ENCODE data around the gene SUPT4H1.

SUPT4H1 gene

DNA sequence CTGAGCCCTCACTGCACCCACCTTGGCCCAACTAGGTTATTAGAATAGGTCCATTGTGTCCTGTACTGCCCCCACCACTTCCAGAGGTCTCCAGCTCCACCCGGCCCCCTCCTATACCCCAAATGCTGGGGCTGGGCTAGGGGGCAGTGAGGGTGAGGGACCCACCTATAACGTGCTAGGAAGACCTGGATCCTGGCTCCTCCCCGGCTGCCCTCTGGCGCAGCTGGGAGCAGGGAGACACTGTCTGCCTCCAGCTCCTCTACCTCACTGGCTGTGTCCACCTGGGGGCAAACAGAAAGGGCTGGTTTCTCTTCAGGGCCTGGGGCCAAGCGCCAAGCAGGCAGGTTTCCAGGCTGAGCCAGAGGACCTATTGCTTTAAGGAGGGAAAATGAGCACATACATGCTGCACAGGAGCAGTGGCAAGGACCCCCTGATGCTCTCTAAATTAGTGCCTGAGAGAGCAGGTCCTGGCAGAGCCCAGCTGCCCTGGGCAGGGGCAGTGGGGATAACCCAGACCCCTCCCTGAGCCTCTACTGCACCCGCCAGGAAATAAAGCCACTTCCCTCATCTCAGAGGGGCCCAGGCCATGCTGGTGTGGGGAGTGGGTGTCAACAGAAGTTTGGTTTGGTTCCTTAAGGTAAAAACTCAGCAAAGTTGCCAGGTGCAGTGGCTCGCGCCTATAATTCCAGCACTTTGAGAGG lies 35.6 kb downstream of the SUPT4H1 start:
- DNase-seq: no peak

DNA sequence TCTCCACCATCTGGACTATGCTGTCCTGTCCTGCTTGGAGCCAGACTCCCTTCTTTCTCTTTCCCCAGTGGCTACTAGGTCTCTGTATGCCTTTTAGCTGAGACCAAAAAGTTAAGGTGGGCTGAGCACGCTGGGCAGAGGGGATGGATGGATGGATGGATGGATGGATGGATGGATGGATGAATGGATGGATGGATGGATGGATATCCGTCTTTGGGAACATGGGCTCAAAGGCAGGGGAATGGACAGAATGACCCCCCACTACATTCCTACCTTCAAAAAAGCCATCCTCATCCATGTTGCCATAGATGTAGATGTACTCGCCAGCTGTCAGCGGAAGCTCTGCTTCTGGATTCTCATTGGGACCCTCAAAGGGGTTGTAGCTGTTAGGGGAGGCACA lies 36.3 kb downstream of the SUPT4H1 start:
- DNase-seq: no peak

DNA sequence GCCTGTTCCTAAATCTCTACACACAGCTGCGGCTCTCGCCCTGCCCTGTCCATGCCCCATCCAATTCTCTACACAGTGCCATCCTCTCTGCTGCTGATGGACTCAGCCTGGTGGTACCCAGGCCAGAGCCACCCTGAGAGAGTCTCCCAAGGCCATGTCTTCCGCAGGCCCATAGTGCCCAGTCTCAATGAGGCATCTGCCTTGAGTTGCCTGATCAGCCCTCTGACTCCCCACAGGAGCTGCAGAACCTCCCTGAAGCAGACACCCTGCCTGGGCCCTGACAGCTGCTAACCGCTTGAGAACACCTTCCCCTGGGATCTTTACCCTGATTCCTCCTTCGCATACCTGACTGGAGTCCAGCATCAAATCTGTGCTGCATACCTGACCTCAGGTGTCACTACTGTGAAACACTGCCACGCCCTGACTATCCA lies 36.7 kb downstream of the SUPT4H1 start:
- no peak for DNase-seq

GRCh38 chr17:58314706-58315015 lies 37.3 kb downstream of the SUPT4H1 start:
- no peak for DNase-seq

GRCh38 chr17:58313815-58314705 lies 37.9 kb downstream of the SUPT4H1 start:
- DNase-seq: no peak

DNA sequence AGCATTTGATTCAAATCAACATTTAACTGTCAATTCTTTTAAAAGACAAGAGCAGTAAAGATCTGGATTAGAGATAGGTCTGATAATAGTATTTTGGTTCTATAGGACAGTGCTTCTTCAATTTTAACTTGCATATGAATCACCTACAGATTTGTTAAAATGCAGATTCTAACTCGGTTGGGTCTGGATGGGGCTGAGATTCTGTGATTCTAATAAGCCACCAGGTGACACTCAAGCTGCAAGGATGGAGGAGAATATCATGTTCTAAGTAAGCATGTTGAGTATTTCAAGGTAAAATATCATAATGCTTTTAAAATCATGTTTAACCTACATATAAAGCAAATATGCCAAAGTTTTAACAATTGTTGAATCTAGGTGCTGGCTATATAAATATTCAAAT lies 39.2 kb downstream of the SUPT4H1 start:
- no peak for DNase-seq

GRCh38 chr17:58312021-58312630 lies 39.9 kb downstream of the SUPT4H1 start:
- DNase-seq: no peak

- no peak for DNase-seq
These were observed 40.5 kb downstream of the SUPT4H1 start for GRCh38 chr17:58311429-58311894.

GRCh38 chr17:58310511-58311428 lies 41.2 kb downstream of the SUPT4H1 start:
- no peak for DNase-seq

- no peak for DNase-seq
These were observed 42.1 kb downstream of the SUPT4H1 start for GRCh38 chr17:58309918-58310259.

DNA sequence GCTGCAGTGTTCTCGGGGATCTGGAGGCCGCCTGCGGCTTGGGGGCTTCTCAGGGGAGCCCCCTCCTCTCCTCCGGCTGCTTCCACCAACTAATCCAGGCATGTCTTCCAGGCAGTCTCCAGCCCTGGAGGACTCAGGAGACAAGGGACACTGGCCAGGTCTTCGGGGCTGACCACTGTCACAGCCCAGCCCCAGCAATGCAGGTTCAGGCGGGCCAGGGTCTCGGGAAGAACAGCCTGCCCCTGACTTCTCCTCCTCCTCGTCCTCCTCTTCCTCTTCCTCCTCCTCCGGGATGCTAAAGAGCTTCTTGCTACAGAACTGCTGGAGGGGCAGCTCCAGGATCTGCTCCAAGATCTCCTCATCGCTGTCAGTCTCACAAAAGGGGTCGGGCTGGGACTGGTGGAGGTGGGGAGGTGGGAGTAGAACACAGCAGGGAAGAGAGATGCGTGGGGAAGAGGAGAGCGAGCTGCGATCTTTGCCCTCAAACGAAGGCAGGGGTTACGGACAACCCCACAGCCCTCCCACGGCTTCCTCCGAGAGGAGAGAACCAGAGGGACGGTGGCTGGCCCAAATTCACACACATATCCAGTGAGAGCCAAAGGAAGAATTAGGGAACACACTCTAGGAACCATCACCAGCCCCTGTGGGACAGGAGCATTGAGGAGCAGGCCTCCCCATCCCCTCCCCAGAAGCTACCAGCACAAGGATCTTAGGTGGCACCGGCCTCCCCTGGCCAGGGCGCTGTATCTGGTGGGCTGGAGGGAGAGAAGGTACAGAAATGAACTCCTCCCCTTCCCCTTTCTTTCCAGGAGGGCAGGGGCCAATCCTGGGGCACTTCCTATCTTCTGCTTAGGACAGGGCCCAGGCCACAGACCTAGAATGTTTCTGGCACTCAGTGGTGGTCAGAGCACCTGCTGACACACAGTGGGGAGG lies 42.8 kb downstream of the SUPT4H1 start:
- no peak for DNase-seq

GRCh38 chr17:58308173-58308984 lies 43.6 kb downstream of the SUPT4H1 start:
- DNase-seq: no peak

GRCh38 chr17:58307468-58308172 lies 44.4 kb downstream of the SUPT4H1 start:
- DNase-seq: no peak

- no peak for DNase-seq
These were observed 45.7 kb downstream of the SUPT4H1 start for GRCh38 chr17:58306131-58306951.

DNA sequence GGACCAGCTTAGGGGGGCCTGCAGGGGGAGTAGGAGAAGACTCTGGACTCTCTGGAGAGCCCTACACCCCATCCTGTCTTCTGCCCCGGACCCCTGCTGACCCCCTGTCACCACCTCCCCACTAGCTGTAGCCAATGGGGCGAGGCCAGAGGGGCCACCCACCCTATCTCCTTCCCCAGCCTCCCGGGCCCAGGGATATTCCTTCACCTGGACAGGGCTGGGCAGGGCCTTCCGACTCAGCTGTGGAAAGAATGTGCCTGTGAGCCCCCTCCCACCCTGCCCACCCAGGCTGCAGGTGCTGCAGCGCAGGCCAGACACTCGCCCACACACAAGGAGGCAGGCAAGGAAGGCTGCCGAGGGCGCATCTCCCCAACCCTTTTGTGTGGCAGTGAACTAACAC lies 46.4 kb downstream of the SUPT4H1 start:
- DNase-seq: no peak

GRCh38 chr17:58304750-58305486 lies 47.1 kb downstream of the SUPT4H1 start:
- DNase-seq: no peak

DNA sequence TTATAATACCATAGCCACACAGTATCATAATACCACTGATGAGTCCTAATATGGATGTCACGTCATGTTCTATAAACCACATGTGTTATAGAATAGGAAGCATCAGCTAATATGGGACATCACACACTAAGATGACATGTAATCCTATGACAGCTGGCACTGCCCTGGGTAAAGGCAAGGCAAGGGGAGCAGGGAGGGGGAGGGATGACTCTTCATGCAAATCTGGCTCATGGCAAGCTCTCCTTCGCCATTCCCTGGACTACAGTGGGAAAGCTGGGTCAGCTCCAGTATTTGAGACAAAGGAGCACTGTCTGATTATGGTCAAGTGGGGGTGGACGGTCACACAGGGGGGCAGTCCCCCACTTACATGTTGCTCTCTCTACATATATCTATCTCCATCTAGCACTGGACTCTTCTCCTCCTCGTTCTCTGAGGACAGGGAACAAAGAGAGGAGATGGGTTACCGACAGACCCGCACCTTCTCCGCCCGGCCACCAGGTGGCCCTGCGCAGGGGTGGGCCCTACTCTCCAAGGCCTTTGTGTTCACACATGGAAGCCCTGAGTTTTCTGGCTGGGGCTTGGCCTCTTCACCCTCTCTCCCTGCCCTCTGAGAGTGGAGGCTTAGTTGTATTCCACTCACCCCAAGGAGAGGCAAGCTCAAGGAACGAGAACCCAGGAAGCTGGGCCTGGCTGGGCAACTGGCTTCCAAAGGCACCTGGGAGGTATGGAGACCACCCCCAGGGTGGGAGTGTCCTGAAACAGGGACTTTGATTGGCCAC lies 47.8 kb downstream of the SUPT4H1 start:
- peak; percentile 21 for DNase-seq

Measured in GF-D8 (cell line).